ENCODE data around the gene RSBN1L. TPM values are rescaled to one million over a fixed set of nuclear protein-coding genes. Genes with fewer than 3 reads are reported as not detected.

The RSBN1L gene
- total RNA-seq, 1 experiment from 2014 or later, result 18.0 TPM

GRCh38 chr7:77655836-77656455 lies 40.3 kb upstream of the RSBN1L start:
- in situ Hi-C loops (cut with HindIII; ENCODE audit: low pct_unique_long_range_greater_than_20kb, low sequenced_read_pairs), result no loop called here

More at GRCh38 chr7:77655836-77656455, 40.3 kb upstream of the RSBN1L start:
- Histone ChIP-seq H3K4me3 (ENCODE audit: low read depth in 2 of 2, low read length in 2 of 2) (no peak overlapping the region), H3K36me3 (ENCODE audit: control insufficient read depth, insufficient read depth, low read length) (0 out of 2 replicates have a peak, but pooled peaks cover 2% of the 10 kb centered on the region), H3K27me3 (ENCODE audit: control insufficient read depth, insufficient read depth, low read length) (no peaks in the 10 kb centered on the region), H3K27ac (ENCODE audit: low read length) (no peak overlapping the region), H3K4me1 (ENCODE audit: control insufficient read depth, insufficient read depth, low read length) (no peaks in the 10 kb centered on the region), H3K9me3 (ENCODE audit: control insufficient read depth, insufficient read depth, low read depth, low read length) (no peaks in the 10 kb centered on the region)
- CTCF ChIA-PET, result no interaction called here
- BruUV-seq (replicated peaks), result no TSS peak
- DNase-seq (ENCODE audit: low read depth, low spot score) (no peak), ATAC-seq (no peak)
- intact Hi-C loops (cut with micrococcal nuclease; ENCODE audit: unreplicated experiment), result no loop called here
- POLR2A ChIA-PET, result no interaction called here
- TF ChIP-seq POLR2AphosphoS5 (IDR thresholded peaks at IDR 0.05; ENCODE audit: low read depth, low read length), result no peak
- TF ChIP-seq REST (IDR thresholded peaks at IDR 0.05; ENCODE audit: insufficient read depth in 1 of 2, low read depth in 2 of 2, low read length in 1 of 2), result no peak
- no peak for TF ChIP-seq CTCF (IDR thresholded peaks at IDR 0.05)
- TF ChIP-seq TCF7L2 (IDR thresholded peaks at IDR 0.05; ENCODE audit: low read depth, low read length), result no peak
- TF ChIP-seq SIN3A (IDR thresholded peaks at IDR 0.05; ENCODE audit: borderline replicate concordance, insufficient read depth, low read depth, low read length), result no peak

All from Panc1 (cell line).